A549 (cell line): ENCODE data around the gene CDHR5. TPM values are rescaled to one million over a fixed set of nuclear protein-coding genes. Genes with fewer than 3 reads are reported as not detected.

Source experiments
- ATAC-seq, 2 experiments: fragments of 200-7000 bp in 1 of 2; fragments of >200 bp in 1 of 2; cut with Nextera tagmentation in 1 of 2; cut with Tn5 transposase in 1 of 2; 3 replicates each; pipeline versions ENCODE4 v1.8.0 to v1.9.1; 2018 to 2020; ENCODE audit warnings: mild to moderate bottlenecking in 1 of 2, moderate library complexity in 1 of 2
- CTCF ChIA-PET: fragments of 300-600 bp; sonication (Branson Sonifier 250); formaldehyde crosslinking; extraction: SDS; loops from one replicate; lab custom pipeline; 2021; ENCODE audit warnings: antibody characterized with exemption, inconsistent platforms; lab: Yijun Ruan, JAX
- POLR2A ChIA-PET: fragments of 350-600 bp; formaldehyde crosslinking; extraction: SDS; loops from one replicate; lab custom pipeline; 2021; ENCODE audit warnings: antibody characterized with exemption, inconsistent platforms; lab: Yijun Ruan, JAX
- DNase-seq, 2 experiments: peaks; one replicate each; pipeline versions ENCODE4 v3.0.0 to v3.0.0-alpha.2; 2011 to 2016; ENCODE audit warnings: low read depth in 1 of 2, low spot score in 1 of 2
- FAIRE-seq: peaks from 2 replicates; lab custom pipeline; 2011; peaks lifted over from hg19 to GRCh38; lab: Jason Lieb, UNC
- H3K27ac ChIP-seq, 2 experiments: fragments of >200 bp; sonication (Bioruptor Twin); formaldehyde crosslinking; 3 replicates each; pipeline ENCODE4 v1.5.1; 2016 to 2017
- H3K4me1 ChIP-seq: fragments of >200 bp; sonication (Bioruptor Twin); formaldehyde crosslinking; 3 replicates; pipeline ENCODE4 v1.6.1; 2016
- H3K4me2 ChIP-seq: fragments of >200 bp; sonication (Bioruptor Twin); formaldehyde crosslinking; 3 replicates; pipeline ENCODE4 v1.6.1; 2016
- H3K4me3 ChIP-seq: fragments of >200 bp; sonication (Bioruptor Twin); formaldehyde crosslinking; 3 replicates; pipeline ENCODE4 v1.5.1; 2016
- H3K9me3 ChIP-seq: fragments of >200 bp; sonication (Bioruptor Twin); formaldehyde crosslinking; 3 replicates; pipeline ENCODE4 v1.6.1; 2016
- CBX8 ChIP-seq: fragments of 200-600 bp; sonication (generic); IDR thresholded peaks from 2 replicates; pipeline ENCODE4 v1.6.1; 2016
- CEBPB ChIP-seq, 2 experiments: fragments of >200 bp in 1 of 2; sonication (Bioruptor Twin) in 1 of 2; formaldehyde crosslinking in 1 of 2; IDR thresholded peaks; 2 replicates each; pipeline ENCODE4 v1.6.1; 2012 to 2016
- CHD4 ChIP-seq: fragments of 200-600 bp; sonication (generic); IDR thresholded peaks from 2 replicates; pipeline ENCODE4 v1.6.1; 2016; ENCODE audit warnings: antibody characterized with exemption, mild to moderate bottlenecking, borderline replicate concordance
- FOXS1 ChIP-seq: fragments of 250-450 bp; sonication (Bioruptor Pico); IDR thresholded peaks from 2 replicates; pipeline ENCODE4 v1.5.0; 2020; ENCODE audit warnings: mild to moderate bottlenecking, moderate library complexity
- HOXB5 ChIP-seq: fragments of 250-450 bp; sonication (Bioruptor Pico); IDR thresholded peaks from 2 replicates; pipeline ENCODE4 v1.5.0; 2020; ENCODE audit warnings: mild to moderate bottlenecking, moderate library complexity
- JUN ChIP-seq, 2 experiments: fragments of >200 bp; sonication (Bioruptor Twin); formaldehyde crosslinking; IDR thresholded peaks; 2 replicates in 1 of 2; 3 replicates in 1 of 2; pipeline ENCODE4 v1.6.1; 2016 to 2017
- MAX ChIP-seq: IDR thresholded peaks from 2 replicates; pipeline ENCODE4 v1.6.1; 2012
- NFE2L2 ChIP-seq: fragments of 150-350 bp; conservative IDR thresholded peaks from 2 replicates; pipeline ENCODE4 v1.6.1; 2014; ENCODE audit warnings: low read length
- NR3C1 ChIP-seq: fragments of >200 bp; sonication (Bioruptor Twin); formaldehyde crosslinking; IDR thresholded peaks from 3 replicates; pipeline ENCODE4 v1.6.1; 2017
- PHF8 ChIP-seq: fragments of 200-600 bp; sonication (generic); IDR thresholded peaks from 2 replicates; pipeline ENCODE4 v1.6.1; 2016; ENCODE audit warnings: low read depth, mild to moderate bottlenecking, antibody characterized with exemption, moderate library complexity, borderline replicate concordance
- POLR2A ChIP-seq: IDR thresholded peaks from 2 replicates; pipeline ENCODE4 v1.6.1; 2012; ENCODE audit warnings: mild to moderate bottlenecking, low read length
- REST ChIP-seq: fragments of 200-600 bp; sonication (generic); IDR thresholded peaks from 2 replicates; pipeline ENCODE4 v1.6.1; 2016; ENCODE audit warnings: antibody characterized with exemption, mild to moderate bottlenecking, moderate library complexity
- TFCP2L1 ChIP-seq: fragments of 250-450 bp; sonication (Bioruptor Pico); IDR thresholded peaks from 2 replicates; pipeline ENCODE4 v1.5.0; 2021; ENCODE audit warnings: mild to moderate bottlenecking
- ZC3H11A ChIP-seq: fragments of 450-650 bp; IDR thresholded peaks from 2 replicates; pipeline ENCODE4 v1.6.1; 2014; ENCODE audit warnings: antibody characterized with exemption, mild to moderate bottlenecking
- ZNF302 ChIP-seq: fragments of 250-450 bp; sonication (Bioruptor Pico); IDR thresholded peaks from 2 replicates; pipeline ENCODE4 v1.9.0; 2021; ENCODE audit warnings: inconsistent platforms, mild to moderate bottlenecking, moderate library complexity
- WGBS: methylation state at CpG from one replicate; pipeline ENCODE4 v1.1.6; 2017; ENCODE audit errors: missing lambda C conversion rate; 5-methylcytosine and 5-hydroxymethylcytosine counted together
- polyA plus RNA-seq, 4 experiments: library from polyadenylated mRNA; depleted of rRNA in 3 of 4; stranded (reverse); fragments of >200 nt; fragmentation: RNase III in 1 of 4; extraction: RNeasy Plus Mini Kit Qiagen cat#74134 plus additional on column Dnase treatment in 1 of 4; gene quantifications; 2 replicates in 3 of 4; 3 replicates in 1 of 4; pipeline ENCODE4 v1.2.3, GENCODE V29; 2011 to 2017
- TF ChIP-seq, protein P1 (sequence below): fragments of >200 bp; sonication (Bioruptor Twin); formaldehyde crosslinking; IDR thresholded peaks from 3 replicates; pipeline ENCODE4 v1.6.1; 2016
- TF ChIP-seq, protein P2 (sequence below): IDR thresholded peaks from 2 replicates; pipeline ENCODE4 v1.6.1; 2012; ENCODE audit warnings: low read depth, borderline replicate concordance

CDHR5 gene
- polyA plus RNA-seq, 2 of the 4 experiments (the other 2 are of a cell fraction): 0.08 to 0.12 TPM

GRCh38 chr11:617199-617911 is 7.4 kb downstream of the CDHR5 start (continued):
- TF ChIP-seq FOXS1: no peak

- H3K4me1 ChIP-seq: peaks cover 13% of the 10 kb centered on the region; the same call in 2 of the 3 replicates
- ChIA-PET POLR2A (no interaction called here), CTCF (interaction anchor here (1.1 kb wide), 1 partner anchor 31 kb away, joined by 4 read pairs; no protein-coding TSS in a partner anchor)
- DNase-seq: no peak
- H3K9me3 ChIP-seq: no peaks in the 10 kb centered on the region
- TF ChIP-seq ZC3H11A (no peak), JUN (IDR thresholded peaks at IDR 0.05) (no peak), NFE2L2 (no peak), CEBPB (IDR thresholded peaks at IDR 0.05) (no peak), ZNF302 (CRISPR knock-in tag) (no peak), TFCP2L1 (CRISPR knock-in tag) (no peak), NR3C1 (no peak), REST (no peak), HOXB5 (CRISPR knock-in tag) (no peak)
- TF ChIP-seq, protein P1, sequence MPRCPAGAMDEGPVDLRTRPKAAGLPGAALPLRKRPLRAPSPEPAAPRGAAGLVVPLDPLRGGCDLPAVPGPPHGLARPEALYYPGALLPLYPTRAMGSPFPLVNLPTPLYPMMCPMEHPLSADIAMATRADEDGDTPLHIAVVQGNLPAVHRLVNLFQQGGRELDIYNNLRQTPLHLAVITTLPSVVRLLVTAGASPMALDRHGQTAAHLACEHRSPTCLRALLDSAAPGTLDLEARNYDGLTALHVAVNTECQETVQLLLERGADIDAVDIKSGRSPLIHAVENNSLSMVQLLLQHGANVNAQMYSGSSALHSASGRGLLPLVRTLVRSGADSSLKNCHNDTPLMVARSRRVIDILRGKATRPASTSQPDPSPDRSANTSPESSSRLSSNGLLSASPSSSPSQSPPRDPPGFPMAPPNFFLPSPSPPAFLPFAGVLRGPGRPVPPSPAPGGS: no peak
- peak overlapping the region; percentile 88 to 97; a peak in 5 of 6 replicates for H3K27ac ChIP-seq
- WGBS: 83% methylated on average over 38 of the region's 39 CpGs
- no peak overlapping the region; the same call in 2 of the 3 replicates for H3K4me3 ChIP-seq
- ATAC-seq: no peak
- FAIRE-seq: no peak
- peak overlapping the region; percentile 93 for H3K4me2 ChIP-seq
These were observed 8.2 kb downstream of the CDHR5 start for GRCh38 chr11:616320-617198.

DNA sequence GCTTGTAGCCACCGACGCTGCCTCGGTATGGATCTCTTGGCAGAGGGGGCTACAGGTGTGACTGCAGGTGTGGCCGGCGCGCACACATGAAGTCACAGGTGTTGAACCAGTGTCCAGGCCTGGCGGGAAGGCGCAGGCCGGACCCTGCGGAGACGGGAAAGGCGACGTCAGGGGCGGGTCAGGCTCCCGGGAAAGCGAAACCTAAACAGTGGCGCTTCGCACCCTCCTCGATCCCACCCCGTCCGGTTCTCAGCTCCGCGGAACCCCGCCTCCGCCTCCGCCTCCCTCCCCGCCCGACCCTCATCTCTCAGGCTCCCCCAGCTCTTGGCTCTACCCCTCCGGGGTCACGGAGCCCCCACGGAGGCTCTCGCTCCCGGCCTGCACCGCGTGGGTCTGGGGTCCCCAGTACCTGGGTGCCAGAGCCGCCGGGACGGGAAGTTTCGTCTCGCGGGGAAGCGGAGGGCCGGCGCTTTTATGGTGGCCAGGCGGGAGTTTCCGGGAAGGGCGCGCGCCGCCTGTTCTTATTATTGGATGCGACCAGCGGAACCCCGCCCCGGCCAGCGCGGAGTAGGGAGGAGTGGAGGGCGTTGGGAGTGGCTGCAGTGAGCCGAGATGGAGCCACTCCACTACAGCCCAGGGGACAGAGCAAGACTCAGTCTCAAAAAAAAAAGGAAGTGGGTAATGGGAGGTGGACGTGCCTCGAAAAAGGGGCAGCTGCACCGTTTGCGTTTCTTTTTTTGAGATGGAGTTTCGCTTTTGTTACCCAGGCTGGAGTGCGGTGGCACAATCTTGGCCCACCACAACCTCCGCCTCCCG is 9.0 kb downstream of the CDHR5 start, which contains the start of gene IRF7:
IRF7 (minus strand) TSS at position 447 of the 816 bp plus-strand sequence. CDS start 586 bp downstream, outside the sequence.
- TF ChIP-seq PHF8 (peak; percentile 64; the same call in 1 of the 2 replicates), MAX (peak; percentile 45; the same call in 1 of the 2 replicates), CHD4 (no peak), REST (peak; percentile 32; the same call in 1 of the 2 replicates), JUN (IDR thresholded peaks at IDR 0.05) (peak in 1 of 2 experiments; percentile 92; a peak in 2 of 5 replicates), POLR2A (peak; percentile 61), CBX8 (no peak)
- TF ChIP-seq, protein P2, sequence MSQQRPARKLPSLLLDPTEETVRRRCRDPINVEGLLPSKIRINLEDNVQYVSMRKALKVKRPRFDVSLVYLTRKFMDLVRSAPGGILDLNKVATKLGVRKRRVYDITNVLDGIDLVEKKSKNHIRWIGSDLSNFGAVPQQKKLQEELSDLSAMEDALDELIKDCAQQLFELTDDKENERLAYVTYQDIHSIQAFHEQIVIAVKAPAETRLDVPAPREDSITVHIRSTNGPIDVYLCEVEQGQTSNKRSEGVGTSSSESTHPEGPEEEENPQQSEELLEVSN: no peak; the same call in 1 of the 2 replicates
- Histone ChIP-seq H3K27ac (peak within 1 kb of the TSS; percentile 88 to 97), H3K9me3 (no peaks in the 10 kb centered on the region), H3K4me2 (peak within 1 kb of the TSS; percentile 93), H3K4me1 (peaks cover 13% of the 10 kb centered on the region; the same call in 2 of the 3 replicates), H3K4me3 (peak within 1 kb of the TSS; percentile 58)
- ChIA-PET CTCF (interaction anchor here (1.1 kb wide), 1 partner anchor 31 kb away, joined by 4 read pairs; no protein-coding TSS in a partner anchor), POLR2A (no interaction called here)
- no peak for FAIRE-seq
- peak; percentile 72 to 90 for ATAC-seq
- peak; percentile 90 to 92 for DNase-seq
- WGBS: 11% methylated on average over 37 of the region's 66 CpGs
